Osteoblast (primary cell): ENCODE measurements around the gene SOS1. TPM values are rescaled to one million over a fixed set of nuclear protein-coding genes. Genes with fewer than 3 reads are reported as not detected.

Experiments used
- DNase-seq: peaks from one replicate; pipeline ENCODE4 v3.0.0; 2011; ENCODE audit warnings: low spot score, mixed read lengths; ENCODE audit not compliant: insufficient read length; ENCODE audit errors: missing footprints
- H2AFZ ChIP-seq: 2 replicates; pipeline ENCODE4 v1.6.0; 2011; ENCODE audit warnings: mild to moderate bottlenecking, low read length
- H3K27ac ChIP-seq: 2 replicates; pipeline ENCODE4 v1.5.1; 2011; ENCODE audit warnings: mild to moderate bottlenecking, low read depth, low read length, moderate library complexity
- H3K27me3 ChIP-seq: 2 replicates; pipeline ENCODE4 v1.6.0; 2012; ENCODE audit warnings: mild to moderate bottlenecking, control low read depth, inconsistent platforms, low read length, moderate library complexity; ENCODE audit not compliant: insufficient read depth
- H3K36me3 ChIP-seq: 2 replicates; pipeline ENCODE4 v1.5.1; 2011; ENCODE audit warnings: mild to moderate bottlenecking, low read length, control low read depth, moderate library complexity; ENCODE audit not compliant: insufficient read depth
- H3K4me1 ChIP-seq: 2 replicates; pipeline ENCODE4 v1.5.1; 2011; ENCODE audit warnings: mild to moderate bottlenecking, low read length, control low read depth, moderate library complexity; ENCODE audit not compliant: insufficient read depth
- H3K4me2 ChIP-seq: 2 replicates; pipeline ENCODE4 v1.6.0; 2011; ENCODE audit warnings: mild to moderate bottlenecking, low read length; ENCODE audit not compliant: insufficient read depth
- H3K4me3 ChIP-seq: fragments of 200-600 bp; sonication (generic); 3 replicates; pipeline ENCODE4 v1.5.1; 2012; ENCODE audit warnings: mild to moderate bottlenecking, low read length, inconsistent platforms; ENCODE audit not compliant: insufficient read depth
- H3K79me2 ChIP-seq: 2 replicates; pipeline ENCODE4 v1.6.0; 2012; ENCODE audit warnings: mild to moderate bottlenecking, low read length, control low read depth, inconsistent platforms; ENCODE audit not compliant: insufficient read depth
- H3K9me3 ChIP-seq: 2 replicates; pipeline ENCODE4 v1.5.1; 2011; ENCODE audit warnings: low read depth, low read length, control low read depth
- H4K20me1 ChIP-seq: 2 replicates; pipeline ENCODE4 v1.6.0; 2012; ENCODE audit warnings: mild to moderate bottlenecking, low read length, control low read depth; ENCODE audit not compliant: insufficient read depth
- CTCF ChIP-seq: IDR thresholded peaks from 2 replicates; pipeline ENCODE4 v1.5.1; 2011; ENCODE audit warnings: mild to moderate bottlenecking, low read depth, low read length, moderate library complexity; ENCODE audit errors: extremely low read depth
- total RNA-seq: library from RNA; depleted of rRNA; stranded (reverse); fragments of >200 nt; gene quantifications from 2 replicates; pipeline ENCODE4 v1.2.3, GENCODE V29; 2012

SOS1 gene
- total RNA-seq, 1 donor, result 28.6 TPM

- H4K20me1 ChIP-seq, result peaks cover 32% of the 10 kb centered on the region
- no peak for TF ChIP-seq CTCF
- no peaks in the 10 kb centered on the region for H3K36me3 ChIP-seq
- no peak for DNase-seq
- no peak overlapping the region for H2AFZ ChIP-seq
- H3K27me3 ChIP-seq, result no peaks in the 10 kb centered on the region
- no peak overlapping the region for H3K4me2 ChIP-seq
- no peaks in the 10 kb centered on the region for H3K9me3 ChIP-seq
- no peak overlapping the region for H3K27ac ChIP-seq
- peaks cover 81% of the 10 kb centered on the region for H3K79me2 ChIP-seq
- H3K4me1 ChIP-seq, result peaks cover under 1% of the 10 kb centered on the region
- no peak overlapping the region for H3K4me3 ChIP-seq
These were observed 26.0 kb downstream of the SOS1 start for GRCh38 chr2:39094717-39095363.

GRCh38 chr2:39093218-39093898 is 27.5 kb downstream of the SOS1 start:
- Histone ChIP-seq H3K4me3 (no peak overlapping the region), H3K79me2 (peaks cover 79% of the 10 kb centered on the region), H3K27ac (no peak overlapping the region), H3K9me3 (no peaks in the 10 kb centered on the region), H3K36me3 (no peaks in the 10 kb centered on the region), H3K27me3 (no peaks in the 10 kb centered on the region), H3K4me1 (no peaks in the 10 kb centered on the region), H4K20me1 (peaks cover 32% of the 10 kb centered on the region), H2AFZ (no peak overlapping the region), H3K4me2 (no peak overlapping the region)
- no peak for TF ChIP-seq CTCF
- DNase-seq, result no peak

- no peaks in the 10 kb centered on the region for H3K36me3 ChIP-seq
- no peaks in the 10 kb centered on the region for H3K4me1 ChIP-seq
- H3K9me3 ChIP-seq, result no peaks in the 10 kb centered on the region
- H3K4me3 ChIP-seq, result no peak overlapping the region
- peaks cover 19% of the 10 kb centered on the region for H4K20me1 ChIP-seq
- no peak overlapping the region for H2AFZ ChIP-seq
- TF ChIP-seq CTCF, result no peak
- no peaks in the 10 kb centered on the region for H3K27me3 ChIP-seq
- no peak overlapping the region for H3K27ac ChIP-seq
- no peak overlapping the region for H3K4me2 ChIP-seq
- no peak for DNase-seq
- H3K79me2 ChIP-seq, result peaks cover 68% of the 10 kb centered on the region
These were observed 29.3 kb downstream of the SOS1 start for GRCh38 chr2:39091543-39091942.

- H3K79me2 ChIP-seq, result peaks cover 71% of the 10 kb centered on the region
These were observed 29.8 kb downstream of the SOS1 start for GRCh38 chr2:39091063-39091462.

More at GRCh38 chr2:39091063-39091462, 29.8 kb downstream of the SOS1 start:
- TF ChIP-seq CTCF, result no peak
- DNase-seq, result no peak
- Histone ChIP-seq H3K27me3 (no peaks in the 10 kb centered on the region), H4K20me1 (peaks cover 19% of the 10 kb centered on the region), H3K9me3 (no peaks in the 10 kb centered on the region), H3K4me3 (no peak overlapping the region), H3K4me2 (no peak overlapping the region), H3K36me3 (no peaks in the 10 kb centered on the region), H2AFZ (no peak overlapping the region), H3K27ac (no peak overlapping the region), H3K4me1 (no peaks in the 10 kb centered on the region)
